ENCODE measurements around the gene ERAL1.

ERAL1 gene

GRCh38 chr17:28906706-28907438 lies 52.1 kb downstream of the ERAL1 start:
- DNase-seq (ENCODE audit: low read depth), result no peak
- no peak for TF ChIP-seq CTCF (IDR thresholded peaks at IDR 0.05; ENCODE audit: insufficient read depth, low read depth, low read length, missing control alignments)
- H3K4me3 ChIP-seq (ENCODE audit: low read depth, low read length), result no peak overlapping the region

GRCh38 chr17:28907709-28908475 lies 53.1 kb downstream of the ERAL1 start:
- no peak overlapping the region for H3K4me3 ChIP-seq (ENCODE audit: low read depth, low read length)
- no peak for TF ChIP-seq CTCF (IDR thresholded peaks at IDR 0.05; ENCODE audit: insufficient read depth, low read depth, low read length, missing control alignments)
- DNase-seq (ENCODE audit: low read depth), result no peak

GRCh38 chr17:28908640-28909167 lies 53.9 kb downstream of the ERAL1 start:
- DNase-seq (ENCODE audit: low read depth), result no peak
- H3K4me3 ChIP-seq (ENCODE audit: low read depth, low read length), result no peak overlapping the region
- TF ChIP-seq CTCF (IDR thresholded peaks at IDR 0.05; ENCODE audit: insufficient read depth, low read depth, low read length, missing control alignments), result no peak

DNA sequence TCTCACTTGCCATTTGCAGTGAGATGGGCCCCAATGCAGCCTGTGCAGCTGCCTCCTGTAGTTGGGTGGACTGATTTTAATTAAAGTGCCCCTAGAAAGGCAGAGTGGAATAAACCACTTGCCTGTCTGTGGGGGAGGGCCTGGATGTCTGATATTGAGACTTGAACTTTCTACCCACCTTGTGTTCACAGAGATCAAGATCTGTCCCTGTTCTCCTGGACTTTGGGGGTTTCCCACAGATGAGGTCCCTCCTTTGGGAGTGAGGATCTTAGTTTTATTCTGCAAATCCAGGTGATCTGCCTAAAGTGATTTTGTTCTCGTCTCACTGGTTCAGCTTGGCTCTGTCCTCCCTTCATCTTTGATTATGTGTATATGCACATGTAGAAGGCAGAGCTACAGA lies 55.7 kb downstream of the ERAL1 start:
- TF ChIP-seq CTCF (IDR thresholded peaks at IDR 0.05; ENCODE audit: insufficient read depth, low read depth, low read length, missing control alignments), result no peak
- no peak overlapping the region for H3K4me3 ChIP-seq (ENCODE audit: low read depth, low read length)
- DNase-seq (ENCODE audit: low read depth), result no peak
